Measurements from ENCODE around the gene WWP2.

WWP2 gene

GRCh38 chr16:69741951-69742904, 19.9 kb upstream of the WWP2 start:
- TF ChIP-seq POLR2AphosphoS5 (IDR thresholded peaks at IDR 0.05; ENCODE audit: borderline replicate concordance, low read depth, low read length) (no peak), EZH2 (IDR thresholded peaks at IDR 0.05) (no peak), FOXP2 (optimal IDR thresholded peaks at IDR 0.05; ENCODE audit: control extremely low read depth, extremely low read length, insufficient read depth) (no peak)
- no peaks in the 10 kb centered on the region for H3K9me3 ChIP-seq (ENCODE audit: low read depth, low read length)
- H3K4me3 ChIP-seq = no peak overlapping the region
- DNase-seq (ENCODE audit: low read depth, low spot score) = no peak
- H3K9ac ChIP-seq (ENCODE audit: insufficient read length) = no peak overlapping the region
- no peak overlapping the region for H3K27ac ChIP-seq
- peaks cover 45% of the 10 kb centered on the region; the same call in 1 of the 2 replicates for H3K36me3 ChIP-seq (ENCODE audit: insufficient read depth, low read length)

GRCh38 chr16:69744363-69745231, 17.5 kb upstream of the WWP2 start:
- peaks cover 61% of the 10 kb centered on the region; the same call in 1 of the 2 replicates for H3K36me3 ChIP-seq (ENCODE audit: insufficient read depth, low read length)
- no peaks in the 10 kb centered on the region for H3K9me3 ChIP-seq (ENCODE audit: low read depth, low read length)
- H3K4me3 ChIP-seq = no peak overlapping the region
- DNase-seq (ENCODE audit: low read depth, low spot score) = no peak
- no peak overlapping the region for H3K9ac ChIP-seq (ENCODE audit: insufficient read length)
- TF ChIP-seq EZH2 (IDR thresholded peaks at IDR 0.05) (no peak), POLR2AphosphoS5 (IDR thresholded peaks at IDR 0.05; ENCODE audit: borderline replicate concordance, low read depth, low read length) (no peak)
- H3K27ac ChIP-seq = no peak overlapping the region

GRCh38 chr16:69745232-69745612, 16.9 kb upstream of the WWP2 start:
- H3K4me3 ChIP-seq = no peak overlapping the region
- no peak for DNase-seq (ENCODE audit: low read depth, low spot score)
- H3K36me3 ChIP-seq (ENCODE audit: insufficient read depth, low read length) = peaks cover 60% of the 10 kb centered on the region; the same call in 1 of the 2 replicates
- no peak overlapping the region for H3K27ac ChIP-seq
- no peak overlapping the region for H3K9ac ChIP-seq (ENCODE audit: insufficient read length)
- H3K9me3 ChIP-seq (ENCODE audit: low read depth, low read length) = no peaks in the 10 kb centered on the region
- no peak for TF ChIP-seq POLR2AphosphoS5 (IDR thresholded peaks at IDR 0.05; ENCODE audit: borderline replicate concordance, low read depth, low read length)
- no peak for TF ChIP-seq FOXP2 (optimal IDR thresholded peaks at IDR 0.05; ENCODE audit: control extremely low read depth, extremely low read length, insufficient read depth)
- no peak for TF ChIP-seq EZH2 (IDR thresholded peaks at IDR 0.05)

GRCh38 chr16:69745959-69746358, 16.2 kb upstream of the WWP2 start:
- Histone ChIP-seq H3K9ac (ENCODE audit: insufficient read length) (no peak overlapping the region), H3K4me3 (no peak overlapping the region), H3K9me3 (ENCODE audit: low read depth, low read length) (no peaks in the 10 kb centered on the region), H3K36me3 (ENCODE audit: insufficient read depth, low read length) (peaks cover 64% of the 10 kb centered on the region), H3K27ac (no peak overlapping the region)
- no peak for DNase-seq (ENCODE audit: low read depth, low spot score)
- no peak for TF ChIP-seq POLR2AphosphoS5 (IDR thresholded peaks at IDR 0.05; ENCODE audit: borderline replicate concordance, low read depth, low read length)
- TF ChIP-seq EZH2 (IDR thresholded peaks at IDR 0.05) = no peak
- TF ChIP-seq FOXP2 (optimal IDR thresholded peaks at IDR 0.05; ENCODE audit: control extremely low read depth, extremely low read length, insufficient read depth) = no peak

- Histone ChIP-seq H3K27ac (no peak overlapping the region), H3K9me3 (ENCODE audit: low read depth, low read length) (no peaks in the 10 kb centered on the region), H3K9ac (ENCODE audit: insufficient read length) (no peak overlapping the region), H3K36me3 (ENCODE audit: insufficient read depth, low read length) (peaks cover 61% of the 10 kb centered on the region), H3K4me3 (no peak overlapping the region)
- TF ChIP-seq POLR2AphosphoS5 (IDR thresholded peaks at IDR 0.05; ENCODE audit: borderline replicate concordance, low read depth, low read length) = no peak
- TF ChIP-seq EZH2 (IDR thresholded peaks at IDR 0.05) = no peak
- TF ChIP-seq FOXP2 (optimal IDR thresholded peaks at IDR 0.05; ENCODE audit: control extremely low read depth, extremely low read length, insufficient read depth) = no peak
- no peak for DNase-seq (ENCODE audit: low read depth, low spot score)
Measured at GRCh38 chr16:69747115-69747514, 15.0 kb upstream of the WWP2 start.

- H3K9ac ChIP-seq (ENCODE audit: insufficient read length) = no peak overlapping the region
- no peak for DNase-seq (ENCODE audit: low read depth, low spot score)
- H3K27ac ChIP-seq = no peak overlapping the region
- no peak overlapping the region for H3K4me3 ChIP-seq
- H3K9me3 ChIP-seq (ENCODE audit: low read depth, low read length) = no peaks in the 10 kb centered on the region
- H3K36me3 ChIP-seq (ENCODE audit: insufficient read depth, low read length) = peaks cover 56% of the 10 kb centered on the region
- TF ChIP-seq FOXP2 (optimal IDR thresholded peaks at IDR 0.05; ENCODE audit: control extremely low read depth, extremely low read length, insufficient read depth) (no peak), POLR2AphosphoS5 (IDR thresholded peaks at IDR 0.05; ENCODE audit: borderline replicate concordance, low read depth, low read length) (no peak), EZH2 (IDR thresholded peaks at IDR 0.05) (no peak)
Measured at GRCh38 chr16:69748694-69749345, 13.3 kb upstream of the WWP2 start.

- Histone ChIP-seq H3K9me3 (ENCODE audit: low read depth, low read length) (no peaks in the 10 kb centered on the region), H3K4me3 (peak overlapping the region; percentile 88), H3K36me3 (ENCODE audit: insufficient read depth, low read length) (peaks cover 23% of the 10 kb centered on the region), H3K9ac (ENCODE audit: insufficient read length) (peak overlapping the region; percentile 90), H3K27ac (no peak overlapping the region)
- TF ChIP-seq EZH2 (IDR thresholded peaks at IDR 0.05) = no peak
- TF ChIP-seq POLR2AphosphoS5 (IDR thresholded peaks at IDR 0.05; ENCODE audit: borderline replicate concordance, low read depth, low read length) = no peak
- no peak for TF ChIP-seq FOXP2 (optimal IDR thresholded peaks at IDR 0.05; ENCODE audit: control extremely low read depth, extremely low read length, insufficient read depth)
- DNase-seq (ENCODE audit: low read depth, low spot score) = no peak
Measured at GRCh38 chr16:69754143-69754468, 8.0 kb upstream of the WWP2 start.

Data from SK-N-MC (cell line).